NCI-H1694 (cell line): Measurements from ENCODE around the gene LTBP1.
"Not testable (repeated sequence)": the region's sequence is repeated elsewhere in the genome, so short reads cannot be mapped to it uniquely, and the experiment has no call there.

Source experiments
- DNase-seq: peaks from one replicate; lab custom pipeline; 2025; lab: John Stamatoyannopoulos, UW

The LTBP1 gene

DNA sequence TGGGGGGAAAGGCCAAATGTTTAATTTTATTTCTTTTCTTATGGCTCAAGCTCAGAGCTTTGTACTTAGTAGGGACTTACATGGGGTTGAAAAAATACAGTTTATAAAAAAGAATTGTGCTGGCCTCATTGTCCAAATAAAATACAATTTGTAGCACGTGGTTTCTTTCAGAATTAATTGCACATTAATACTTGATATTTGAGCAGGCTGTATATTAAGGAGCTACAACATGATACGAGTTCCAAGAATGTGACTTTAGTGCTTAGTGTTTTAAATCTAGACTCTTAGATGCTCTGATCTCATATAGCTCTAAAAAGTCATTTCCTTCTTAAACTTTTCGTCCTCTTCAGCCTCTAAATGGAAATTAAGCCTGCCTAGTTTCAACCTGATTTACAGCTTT lies 483.3 kb downstream of the LTBP1 start:
- DNase-seq = no peak

DNA sequence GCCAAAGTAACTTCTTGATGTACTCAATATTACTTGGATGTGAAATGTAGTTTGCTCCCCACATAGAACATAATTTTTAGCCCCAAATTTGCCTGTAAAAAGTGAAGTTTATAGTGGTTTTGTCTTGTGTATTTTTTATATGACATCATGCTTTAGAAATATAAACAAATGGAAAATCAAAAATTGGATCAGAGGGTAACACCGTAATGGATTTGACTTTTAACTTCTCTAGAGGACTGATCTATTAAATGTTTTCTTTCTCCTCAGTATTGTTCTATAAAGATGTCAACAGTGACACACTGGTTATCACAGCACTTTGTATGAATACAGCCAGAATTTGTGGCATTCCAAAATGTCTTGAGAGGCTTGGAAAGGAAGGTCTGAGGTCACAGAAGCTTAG lies 484.1 kb downstream of the LTBP1 start:
- DNase-seq = no peak

DNA sequence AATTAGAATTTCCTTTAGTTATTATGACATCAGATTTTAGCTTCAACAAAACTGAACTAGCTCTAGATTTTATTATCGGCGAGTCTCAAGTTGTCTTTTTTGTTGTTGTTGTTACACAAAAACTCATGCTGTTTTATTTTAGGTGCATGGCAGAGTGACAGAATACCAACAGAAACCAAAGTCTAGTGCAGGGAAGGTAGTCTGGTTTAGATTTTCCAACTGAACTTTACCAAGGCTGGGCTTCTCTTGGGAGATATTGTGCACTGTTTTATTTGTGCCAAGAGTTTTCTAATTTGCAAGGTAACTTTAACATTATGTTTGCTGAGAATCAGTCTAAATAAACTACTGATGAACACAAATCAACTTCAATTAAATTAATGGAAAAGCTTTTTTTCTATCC lies 486.1 kb downstream of the LTBP1 start:
- no peak for DNase-seq

DNA sequence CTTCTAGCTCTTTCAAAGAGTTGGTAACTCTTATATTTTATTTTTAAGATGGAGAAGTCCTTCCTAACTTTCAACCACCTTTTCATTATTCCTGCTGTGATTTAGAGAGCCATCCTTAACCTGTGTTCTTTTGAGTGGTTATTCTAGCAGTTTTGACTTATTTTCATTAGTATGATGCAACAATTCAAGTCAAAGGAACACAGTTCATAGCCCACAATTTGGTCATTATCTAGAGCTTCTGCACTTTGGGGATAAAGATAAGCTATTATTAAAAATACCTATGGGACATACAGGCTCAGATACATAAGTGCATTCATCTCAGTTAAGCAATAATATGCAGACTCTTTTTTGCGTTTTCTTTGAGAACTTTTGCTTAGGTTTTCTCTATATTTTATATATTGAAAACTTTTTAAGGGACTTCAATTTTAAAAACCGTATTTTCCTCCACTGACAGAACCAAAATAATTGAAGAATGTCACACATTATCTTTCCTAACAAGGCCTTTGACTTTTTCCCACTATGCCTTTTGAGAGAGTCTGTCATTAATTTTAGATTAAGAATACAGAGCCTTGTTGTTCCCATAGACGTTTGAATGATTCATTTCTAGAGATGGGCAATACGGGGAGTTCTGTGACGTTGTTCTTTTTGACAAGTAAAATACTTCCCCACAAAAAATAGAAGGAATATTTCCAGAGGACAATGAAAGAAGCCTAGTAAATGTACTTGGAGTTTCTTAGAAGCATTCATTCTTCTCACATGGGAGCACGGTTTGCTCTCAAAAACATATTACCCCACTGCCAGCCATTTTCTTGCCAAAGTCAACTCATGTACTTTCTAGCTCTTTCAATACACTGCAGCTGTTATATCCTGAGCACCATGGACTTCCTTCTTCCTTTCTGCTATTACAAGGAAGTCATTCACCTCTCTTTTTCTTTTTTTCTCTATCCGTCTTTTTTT lies 486.8 kb downstream of the LTBP1 start:
- no peak for DNase-seq

DNA sequence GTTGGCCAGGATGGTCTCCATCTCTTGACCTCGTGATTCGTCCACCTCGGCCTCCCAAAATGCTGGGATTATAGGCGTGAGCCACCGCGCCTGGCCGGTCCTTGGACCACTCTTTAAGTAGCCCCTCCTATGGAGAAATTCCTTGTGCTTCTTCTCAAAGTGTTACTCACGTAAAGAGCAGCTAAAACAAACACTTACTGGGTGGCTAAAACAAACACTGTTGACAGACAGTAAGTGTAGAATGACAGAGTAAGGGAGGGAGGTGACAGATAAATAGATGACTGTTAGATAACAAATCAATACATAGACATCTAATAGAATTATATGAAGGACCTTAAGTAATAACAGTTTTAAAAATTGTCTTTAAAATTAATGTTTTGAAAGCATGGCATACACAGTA lies 488.8 kb downstream of the LTBP1 start:
- no peak for DNase-seq

DNA sequence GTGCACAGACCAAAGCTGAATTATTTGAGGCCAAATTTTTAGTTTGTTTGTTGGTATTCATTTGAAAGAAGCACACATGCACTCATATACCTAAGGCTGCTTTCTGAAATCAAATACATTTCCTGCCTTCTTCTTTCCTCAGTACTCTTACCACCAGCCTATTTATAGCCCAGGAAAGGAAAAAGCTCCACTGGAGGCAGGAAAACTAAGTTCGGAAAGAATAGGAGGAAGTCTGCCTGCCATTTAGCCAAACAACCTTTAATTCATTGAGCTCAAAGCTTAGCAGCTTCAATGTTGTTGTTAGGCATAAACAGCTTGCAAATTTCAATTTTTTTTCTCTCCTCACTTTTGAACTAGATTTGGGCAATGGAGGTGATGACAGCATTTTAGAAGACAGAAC lies 489.3 kb downstream of the LTBP1 start:
- no peak for DNase-seq

DNA sequence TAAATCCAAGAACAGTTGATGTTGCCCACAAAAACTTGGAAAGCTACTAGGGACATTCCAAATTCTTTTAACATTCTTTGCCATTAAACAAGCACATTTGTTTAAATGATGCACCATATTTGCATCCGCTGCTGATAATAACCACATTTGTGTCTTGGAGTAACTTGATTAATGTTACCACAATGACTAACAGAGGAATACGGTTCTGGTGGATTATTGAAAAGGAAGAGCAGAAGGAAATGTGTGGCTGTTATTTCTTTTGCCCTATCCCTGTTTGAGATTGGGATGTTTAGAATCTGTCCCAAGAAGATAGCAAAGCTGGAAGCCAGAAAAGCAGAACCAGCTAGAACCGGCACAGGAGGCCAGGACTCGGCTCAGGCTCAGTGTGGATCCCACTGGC lies 490.5 kb downstream of the LTBP1 start:
- DNase-seq = no peak

DNA sequence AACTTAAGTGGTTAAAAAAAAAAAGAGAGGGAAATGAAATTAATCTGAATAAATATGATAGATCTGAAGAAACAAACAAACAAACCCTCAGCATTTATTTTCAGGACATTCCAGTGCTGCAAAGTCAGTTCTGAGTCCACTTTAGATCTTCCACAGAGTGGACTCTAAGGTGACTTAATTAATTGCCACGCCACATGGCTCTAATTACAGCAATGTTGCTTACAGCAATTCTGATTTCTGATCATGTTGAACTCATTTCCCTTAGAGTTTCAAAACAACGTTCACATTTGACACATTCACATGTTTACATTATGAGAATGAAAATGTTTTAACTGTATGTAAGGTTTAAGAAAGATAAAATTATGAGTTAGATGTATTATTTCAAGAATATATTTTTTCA lies 491.1 kb downstream of the LTBP1 start:
- no peak for DNase-seq

DNA sequence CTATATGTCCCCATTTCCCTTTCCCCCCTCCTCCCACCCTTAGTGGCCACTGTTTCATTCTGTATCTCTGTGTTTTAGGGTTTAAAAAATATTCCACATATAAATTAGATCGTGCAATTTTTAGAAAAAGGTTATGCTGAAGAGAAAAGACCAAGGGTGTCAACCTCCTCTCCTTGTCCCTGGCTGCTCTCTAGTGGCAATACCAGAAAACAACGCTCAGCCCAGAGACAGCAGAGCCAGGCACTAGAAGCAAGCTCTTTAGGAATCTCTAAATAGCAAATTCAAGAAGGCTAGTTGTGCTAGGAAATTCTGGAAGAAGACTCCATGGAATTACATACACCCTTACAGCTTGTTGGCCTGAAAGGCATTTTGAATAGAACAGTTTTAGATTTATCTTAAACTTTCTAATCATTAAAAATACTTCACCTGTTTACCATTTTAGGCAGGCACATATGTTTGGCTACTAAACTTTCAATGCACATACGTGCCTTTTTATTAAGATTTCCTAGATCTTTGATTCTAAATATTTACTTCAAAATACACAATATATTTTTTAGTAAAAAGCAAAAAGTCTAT lies 494.6 kb downstream of the LTBP1 start:
- peak; percentile 49 for DNase-seq

DNA sequence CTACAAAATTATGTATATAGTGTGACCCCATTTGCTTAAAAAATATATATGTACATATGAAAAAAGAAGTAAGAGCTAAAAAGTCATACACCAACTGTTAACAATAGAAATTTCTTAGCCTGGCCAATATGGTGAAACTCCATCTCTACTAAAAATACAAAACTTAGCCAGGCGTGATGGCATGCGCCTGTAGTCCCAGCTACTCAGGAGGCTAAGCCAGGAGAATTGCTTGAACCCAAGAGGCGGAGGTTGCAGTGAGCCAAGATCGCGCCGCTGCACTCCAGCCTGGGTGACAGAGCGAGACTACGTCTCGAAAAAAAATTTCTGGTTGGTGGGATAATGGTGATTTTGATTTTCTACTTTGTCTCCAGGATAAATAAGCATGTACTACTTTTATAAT lies 495.3 kb downstream of the LTBP1 start:
- not testable (repeated sequence) for DNase-seq

DNA sequence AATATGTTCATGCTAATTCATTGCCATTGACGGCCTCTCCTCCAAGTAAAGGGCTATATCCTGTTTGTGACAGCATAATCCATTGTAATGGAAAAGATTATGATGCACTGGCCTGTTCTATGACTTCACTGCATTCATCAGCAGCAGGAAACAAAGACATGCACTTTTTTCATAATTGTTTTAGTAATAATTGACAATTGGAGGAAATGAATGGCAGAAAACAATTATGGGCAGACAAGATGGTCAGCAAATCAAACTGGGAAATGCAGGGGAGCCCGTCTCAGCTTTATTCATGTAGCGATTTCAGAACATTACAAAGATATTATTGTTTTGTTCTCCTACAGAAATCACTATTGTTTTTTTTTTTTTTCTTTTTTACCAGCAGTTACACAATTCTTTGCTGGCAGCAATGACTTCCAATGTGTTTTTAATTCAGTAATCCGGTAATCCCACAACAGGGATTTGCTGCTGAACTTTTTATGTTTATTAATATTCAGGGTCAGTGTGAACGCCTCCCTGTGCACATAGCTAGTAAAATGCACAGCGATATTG lies 495.9 kb downstream of the LTBP1 start:
- no peak for DNase-seq

DNA sequence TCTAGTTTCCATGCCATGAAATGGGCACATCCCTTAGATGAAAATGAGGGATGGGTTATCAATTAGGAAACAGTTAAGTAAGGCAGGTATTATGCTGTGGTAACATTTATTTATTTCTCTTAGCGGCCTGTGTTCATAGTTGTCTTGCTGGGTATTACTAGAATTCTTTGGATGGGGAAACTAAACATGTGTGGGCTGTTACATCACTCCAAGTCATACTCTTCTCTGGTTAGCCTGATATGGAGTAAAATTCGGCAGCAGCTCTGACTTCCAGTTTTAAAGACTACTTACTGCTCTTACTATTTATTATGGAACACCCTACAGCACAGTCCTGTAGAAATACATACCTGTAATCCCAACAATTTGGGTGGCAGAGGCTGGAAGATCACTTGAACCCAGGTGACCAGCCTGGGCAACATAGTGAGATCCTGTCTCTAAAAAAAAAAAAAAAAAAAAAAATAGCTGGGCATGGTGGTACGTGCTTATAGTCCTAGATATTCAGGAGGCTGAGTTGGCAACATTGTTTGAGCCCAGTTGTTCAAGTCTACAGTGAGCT lies 496.6 kb downstream of the LTBP1 start:
- no peak for DNase-seq

DNA sequence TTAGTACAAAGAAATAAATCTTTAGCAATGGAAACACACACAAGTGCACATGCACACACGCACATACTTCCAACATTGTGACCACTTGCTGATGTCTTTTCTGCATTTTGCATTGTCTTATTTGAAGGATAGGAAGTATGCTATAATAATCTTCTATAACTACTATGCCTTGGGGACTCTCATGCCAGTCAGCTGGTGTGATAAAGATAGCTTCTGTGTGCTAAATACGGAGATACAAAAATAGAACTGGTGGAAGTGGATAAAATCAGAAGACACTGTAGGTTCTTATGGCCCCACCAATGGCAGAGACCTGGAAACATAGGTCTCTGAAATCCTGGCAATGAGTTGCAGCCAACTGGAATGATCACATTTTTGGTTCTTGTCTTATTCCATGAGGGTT lies 498.2 kb downstream of the LTBP1 start:
- DNase-seq = no peak

DNA sequence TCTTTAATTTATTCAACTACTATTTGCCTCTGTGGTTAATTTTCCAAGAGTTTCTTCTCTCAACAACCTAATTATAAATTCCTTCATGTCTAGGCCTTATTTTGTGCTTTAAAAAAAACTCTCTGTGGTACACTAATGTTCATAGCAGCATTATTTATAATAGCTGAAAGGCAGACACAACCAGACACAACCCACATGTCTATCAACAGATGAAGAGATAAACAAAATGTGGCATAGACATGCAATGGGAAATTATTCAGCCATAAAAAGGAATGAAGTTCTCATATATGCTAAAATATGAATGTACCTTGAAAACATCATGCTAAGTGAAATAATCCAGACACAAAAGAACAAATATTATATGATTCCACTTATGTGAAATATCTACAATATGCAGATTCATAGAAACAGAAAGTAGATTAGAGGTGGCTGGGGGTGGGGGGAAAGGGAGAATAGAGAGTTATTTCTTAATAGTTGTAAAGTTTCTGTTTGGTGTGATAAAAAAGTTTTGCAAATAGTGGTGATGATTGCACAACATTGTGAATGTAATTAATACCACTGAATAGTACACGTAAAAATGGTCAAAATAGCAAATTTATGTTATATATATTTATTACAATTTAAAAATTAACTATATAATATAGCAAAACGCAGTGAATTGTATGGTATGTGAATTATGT lies 501.6 kb downstream of the LTBP1 start:
- no peak for DNase-seq
